GM21360 (cell line): ENCODE measurements around the gene PRRX2.
"Not testable (repeated sequence)": the region's sequence is repeated elsewhere in the genome, so short reads cannot be mapped to it uniquely, and the experiment has no call there.

ENCODE experiments used
- ATAC-seq: cut with Tn5 transposase; IDR thresholded peaks from one replicate; pipeline ENCODE4 v1.9.1; 2021; ENCODE audit warnings: mild to moderate bottlenecking, moderate library complexity; ENCODE audit not compliant: unreplicated experiment

Gene PRRX2

DNA sequence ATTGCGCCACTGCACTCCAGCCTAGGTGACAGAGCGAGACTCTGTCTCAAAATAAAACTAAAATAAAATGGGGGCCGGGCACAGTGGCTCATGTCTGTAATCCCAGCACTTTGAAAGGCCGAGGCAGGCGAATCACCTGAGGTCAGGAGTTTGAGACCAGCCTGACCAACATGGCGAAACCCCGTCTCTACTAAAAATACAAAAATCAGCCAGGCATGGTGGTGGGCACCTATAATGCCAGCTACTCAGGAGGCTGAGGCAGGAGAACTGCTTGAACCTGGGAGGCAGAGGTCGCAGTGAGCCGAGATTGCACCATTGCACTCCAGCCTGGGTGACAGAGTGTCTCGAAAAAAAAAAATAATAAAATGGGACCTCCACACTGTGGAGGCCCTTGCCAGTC, 29.1 kb upstream of the PRRX2 start:
- ATAC-seq, result not testable (repeated sequence)

DNA sequence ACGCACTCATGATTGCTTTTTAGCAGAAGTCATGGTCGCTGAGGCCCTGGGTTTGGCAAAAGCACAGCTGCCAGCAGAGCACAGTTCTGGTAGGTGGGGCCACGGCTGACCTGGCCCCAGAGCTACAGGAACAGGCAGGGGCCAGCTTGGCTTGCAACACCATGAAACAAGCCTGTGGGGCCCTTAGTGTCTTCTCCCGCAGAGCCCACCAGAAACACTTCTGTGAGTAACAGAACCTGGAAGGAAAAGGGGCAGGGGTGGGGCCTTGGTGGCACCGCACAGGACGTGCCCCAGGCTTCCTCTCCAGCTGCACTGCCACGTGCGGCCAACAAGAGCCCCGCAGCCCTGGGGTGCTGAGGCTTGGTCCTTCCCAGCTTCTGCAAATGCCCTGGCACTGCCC, 28.3 kb upstream of the PRRX2 start:
- no peak for ATAC-seq

DNA sequence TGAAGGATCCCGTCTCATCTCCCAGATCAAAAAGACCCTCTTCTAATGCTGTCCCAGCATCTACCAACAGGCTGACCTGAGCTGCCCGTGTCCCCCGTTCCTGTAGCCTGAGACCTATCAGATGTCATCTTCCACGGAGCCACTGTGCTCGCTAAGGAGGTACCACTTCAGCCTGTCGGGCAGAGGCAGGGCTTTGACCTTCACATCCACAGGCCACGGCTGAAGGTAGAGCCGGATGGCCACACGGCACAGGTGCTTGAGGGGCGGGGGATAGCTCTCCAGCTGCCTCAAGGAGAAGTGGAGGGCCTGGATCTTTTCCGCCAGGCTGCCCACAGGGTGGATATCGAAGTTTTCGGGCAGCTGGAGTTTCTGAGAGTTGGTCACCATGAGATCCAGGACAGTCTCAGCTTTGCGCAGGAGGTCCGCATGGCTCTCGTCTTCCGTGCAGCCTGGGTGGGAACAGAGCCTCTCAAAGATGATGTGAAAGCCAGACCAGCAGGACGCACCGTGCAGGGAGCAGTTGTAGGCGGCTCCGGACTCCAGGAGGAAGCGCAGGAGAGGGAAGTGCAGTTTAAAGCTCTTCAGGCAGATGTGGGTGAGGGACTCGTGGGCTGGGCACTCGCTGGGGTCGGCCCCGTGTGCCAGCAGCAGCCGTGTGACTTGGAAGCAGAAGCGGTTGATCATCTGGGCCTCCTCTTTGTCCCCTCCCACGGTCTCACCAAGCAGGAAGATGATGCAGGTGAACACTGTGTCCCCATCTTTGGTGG, 27.6 kb upstream of the PRRX2 start:
- ATAC-seq, result no peak

DNA sequence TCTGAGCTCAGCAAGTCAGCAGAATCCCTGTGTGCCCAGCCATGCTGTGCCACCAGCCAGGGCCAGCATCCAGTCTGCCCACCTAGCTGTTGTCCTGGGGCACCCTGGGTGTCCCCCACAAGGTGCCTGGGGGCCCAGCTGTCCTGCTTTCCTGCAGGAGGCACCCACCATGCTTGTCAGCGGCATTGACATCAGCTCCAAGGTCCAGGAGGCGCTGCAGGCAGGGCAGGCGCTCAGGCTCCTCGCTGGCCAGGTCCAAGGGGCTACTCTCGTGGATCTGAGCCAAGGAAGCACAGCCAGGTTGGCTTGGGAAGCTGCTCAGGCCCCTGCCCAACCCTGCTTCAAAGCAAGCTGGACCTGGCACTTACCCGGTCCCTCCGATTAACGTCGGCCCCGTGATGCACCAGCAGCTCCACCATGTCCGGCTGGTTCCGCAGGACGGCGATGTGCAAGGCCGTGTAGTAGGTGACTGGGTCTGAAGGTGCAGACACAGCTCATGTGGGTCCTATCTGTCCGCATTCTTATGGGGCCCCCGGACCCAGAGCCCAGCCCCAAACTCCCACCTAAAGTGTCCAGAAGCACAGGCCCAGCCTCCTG, 26.3 kb upstream of the PRRX2 start:
- ATAC-seq, result no peak

DNA sequence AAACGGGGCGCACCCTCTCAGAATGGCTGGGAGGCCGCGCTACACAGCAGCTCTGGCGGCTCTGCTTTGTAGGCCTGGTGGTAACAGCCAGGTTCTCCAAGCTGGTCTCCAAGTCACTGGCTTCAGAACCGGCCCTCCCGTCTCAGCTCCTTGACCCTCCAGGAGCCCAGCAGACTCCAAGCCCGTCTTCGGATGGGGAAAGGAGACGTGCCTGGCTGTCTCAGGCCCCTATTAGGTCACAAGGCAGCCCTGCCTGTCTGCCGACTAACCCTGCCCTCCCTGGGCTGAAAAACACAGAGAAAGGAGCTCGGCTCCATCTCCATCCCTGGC, 25.7 kb upstream of the PRRX2 start:
- no peak for ATAC-seq

DNA sequence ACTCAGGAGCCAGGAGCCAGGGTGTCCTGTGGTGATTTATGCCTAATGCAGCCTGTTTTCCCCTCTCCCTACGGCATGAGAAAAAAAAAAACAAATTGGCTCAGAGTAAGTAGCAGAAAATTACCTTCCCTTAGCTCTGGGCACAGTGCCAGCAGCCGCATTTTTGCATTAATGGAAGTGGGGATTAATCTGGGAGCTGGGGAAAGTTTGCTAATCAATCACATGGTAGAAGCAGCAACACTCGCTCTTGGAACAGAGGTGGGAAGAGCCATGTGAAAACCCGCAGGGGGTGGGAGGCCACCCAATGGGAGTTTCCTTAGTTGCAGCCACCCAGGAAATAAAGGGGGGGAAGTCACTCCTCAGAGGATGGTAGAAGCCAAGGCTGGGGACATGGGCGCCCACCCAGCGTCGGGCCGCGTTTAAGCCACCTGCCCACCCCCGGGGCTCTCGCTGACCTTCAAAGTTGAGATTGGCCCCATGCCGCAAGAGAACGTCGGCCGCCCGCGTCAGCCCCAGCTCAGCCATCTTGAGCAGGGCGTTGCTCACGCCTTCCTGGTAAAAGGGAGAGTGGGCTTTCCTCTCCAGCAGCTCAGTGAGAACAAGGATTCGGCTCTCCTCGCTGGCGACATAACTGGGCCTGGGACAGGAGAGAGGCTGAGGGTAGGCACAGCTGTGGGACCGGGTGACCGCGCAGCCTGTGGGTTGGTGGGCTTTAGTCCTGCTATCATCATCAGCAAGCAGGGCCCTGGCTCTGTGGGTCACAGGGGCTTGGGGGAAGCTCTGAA, 25.2 kb upstream of the PRRX2 start:
- no peak for ATAC-seq

DNA sequence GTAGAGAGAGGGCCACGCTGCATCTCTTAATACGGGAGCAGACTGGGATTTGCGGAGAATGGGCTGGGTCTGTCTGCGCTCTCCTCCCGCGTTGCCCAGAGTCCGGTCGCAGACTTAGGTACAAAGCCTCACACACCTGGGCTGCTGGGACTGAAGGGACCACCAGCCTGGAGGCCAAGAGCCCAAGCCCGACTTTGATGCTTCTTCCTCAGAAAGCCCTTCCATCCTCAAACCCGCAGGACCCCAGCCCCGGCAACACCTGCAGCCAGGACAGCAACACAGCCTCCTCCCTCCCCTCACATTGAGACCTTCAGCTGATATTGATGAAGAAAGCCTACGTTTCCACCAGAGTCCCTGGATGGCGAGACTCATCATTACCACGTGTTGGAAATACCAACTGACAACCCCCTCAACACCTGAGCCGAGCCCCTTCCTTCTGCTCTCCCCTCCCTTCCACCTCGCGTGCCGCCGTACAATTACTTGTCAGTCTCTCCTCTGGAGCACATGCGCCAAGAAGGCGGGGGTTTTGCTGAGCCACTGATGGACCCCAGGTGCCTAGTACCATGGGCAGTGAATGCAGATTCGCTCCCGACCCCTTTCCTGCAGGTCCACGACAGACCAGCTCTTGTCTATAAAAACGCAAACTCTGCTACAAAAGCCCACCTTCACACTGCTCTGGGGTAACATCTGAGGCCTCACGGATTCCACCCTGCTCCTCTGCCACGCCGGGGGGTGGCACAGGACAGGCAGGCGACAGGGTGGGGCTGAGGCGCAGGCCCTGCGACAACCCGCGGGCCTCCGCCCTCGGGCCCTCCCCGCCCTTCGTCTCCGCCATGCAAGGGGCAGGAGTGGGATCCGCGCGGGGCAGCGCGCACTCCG, 24.3 kb upstream of the PRRX2 start:
- ATAC-seq, result peak; percentile 23

DNA sequence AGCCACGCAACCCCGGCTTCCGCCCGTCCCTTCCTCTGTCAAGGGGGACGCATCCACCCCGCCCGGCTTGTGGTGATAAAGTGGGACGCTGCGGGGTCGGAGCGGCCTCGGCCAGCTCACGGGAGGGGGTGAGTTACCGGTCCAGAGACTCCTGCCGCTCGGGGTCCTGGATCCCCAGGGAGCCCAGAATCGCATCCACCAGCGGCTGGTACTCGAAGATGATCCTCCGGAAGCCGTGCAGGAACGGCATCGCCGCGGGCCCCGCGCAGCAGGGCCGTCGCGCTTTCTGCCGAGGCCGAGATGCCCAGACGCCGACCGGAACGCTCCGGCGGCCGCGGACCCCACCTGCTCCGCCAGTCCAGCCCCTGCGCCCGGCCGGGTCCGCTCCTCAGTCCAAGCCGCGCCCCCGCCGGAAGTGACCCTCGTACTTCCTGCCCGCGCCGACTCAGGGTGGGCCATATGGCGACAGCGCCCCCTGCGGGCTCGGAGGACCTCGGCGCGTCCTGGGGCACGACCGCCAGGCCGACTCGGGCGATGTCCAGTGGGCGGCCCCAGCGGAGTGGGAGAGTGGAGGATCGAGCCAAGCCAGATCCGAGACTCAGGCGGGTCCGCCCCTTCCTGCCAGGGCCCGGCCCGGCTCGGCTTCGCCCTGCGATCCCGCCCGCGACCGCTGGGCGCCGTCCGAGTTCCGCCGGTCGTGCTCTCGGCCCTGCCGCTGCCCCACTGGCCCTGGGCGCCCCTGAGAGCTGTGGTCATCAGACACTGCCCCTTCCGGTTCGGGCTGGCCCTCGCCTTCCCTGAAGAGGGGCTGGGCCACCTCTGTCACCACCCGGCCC, 23.5 kb upstream of the PRRX2 start, which contains the start of gene ASB6:
ASB6 (minus strand) TSS at position 402 of the 836 bp plus-strand sequence; CDS start at position 250, 152 bp downstream.
- peak; percentile 83 for ATAC-seq

DNA sequence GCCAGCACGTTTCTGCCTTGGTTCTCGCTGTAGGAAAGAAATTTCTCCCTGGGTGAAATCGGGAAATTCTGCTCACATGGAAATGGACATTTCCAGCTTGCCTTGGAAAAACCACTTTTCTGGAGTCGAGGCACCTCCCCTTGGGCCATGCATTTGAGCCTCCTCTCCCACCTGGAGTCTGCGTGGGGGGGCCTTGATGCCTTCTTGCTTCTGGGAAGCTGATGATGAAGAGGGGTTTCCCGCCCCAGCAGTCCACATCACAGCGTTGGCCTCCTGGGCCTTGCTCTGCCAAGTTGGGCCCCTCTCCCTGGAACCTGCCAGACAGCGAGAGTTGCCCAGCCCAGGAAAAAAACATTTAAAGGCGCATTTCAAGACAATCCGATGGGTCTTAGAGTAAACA, 21.7 kb upstream of the PRRX2 start:
- no peak for ATAC-seq

DNA sequence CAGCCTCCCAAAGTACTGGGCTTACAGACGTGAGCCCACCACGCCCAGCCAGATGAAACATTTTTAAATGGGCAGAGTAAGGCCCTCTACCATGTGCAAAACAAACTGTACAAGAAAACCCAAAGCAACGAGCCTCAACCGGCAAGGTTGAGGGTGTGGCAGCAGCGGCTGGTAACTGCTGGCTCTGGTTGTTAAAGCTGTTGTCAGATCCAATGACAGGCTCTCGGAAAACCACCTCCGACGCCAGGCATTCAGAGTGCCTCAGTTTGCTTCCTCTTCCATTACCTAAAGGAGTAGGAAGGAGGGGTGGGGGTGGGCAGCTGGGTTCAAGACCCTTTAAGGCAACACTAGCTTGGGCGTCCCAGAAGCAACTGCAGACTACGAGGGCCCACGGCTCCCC, 21.1 kb upstream of the PRRX2 start:
- no peak for ATAC-seq

DNA sequence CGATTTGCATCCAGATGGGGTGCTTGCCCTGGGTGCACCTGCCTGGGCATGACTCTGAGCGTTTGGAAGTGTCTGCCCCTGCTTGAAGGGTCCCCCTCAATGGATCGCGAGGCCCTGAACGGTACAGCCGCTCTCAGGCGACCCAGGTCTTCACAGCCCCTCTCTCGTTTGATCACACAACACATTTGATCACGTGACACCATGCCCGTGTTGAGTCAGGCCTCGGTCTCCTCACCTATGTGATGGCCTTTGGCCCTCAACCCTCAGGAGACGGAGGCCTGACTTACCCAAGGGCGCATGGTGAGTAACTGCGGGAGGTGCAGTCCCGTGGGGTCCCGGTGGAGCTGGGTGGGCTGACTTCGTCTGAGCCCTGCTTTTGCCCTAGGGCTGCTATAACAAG, 20.5 kb upstream of the PRRX2 start:
- no peak for ATAC-seq

DNA sequence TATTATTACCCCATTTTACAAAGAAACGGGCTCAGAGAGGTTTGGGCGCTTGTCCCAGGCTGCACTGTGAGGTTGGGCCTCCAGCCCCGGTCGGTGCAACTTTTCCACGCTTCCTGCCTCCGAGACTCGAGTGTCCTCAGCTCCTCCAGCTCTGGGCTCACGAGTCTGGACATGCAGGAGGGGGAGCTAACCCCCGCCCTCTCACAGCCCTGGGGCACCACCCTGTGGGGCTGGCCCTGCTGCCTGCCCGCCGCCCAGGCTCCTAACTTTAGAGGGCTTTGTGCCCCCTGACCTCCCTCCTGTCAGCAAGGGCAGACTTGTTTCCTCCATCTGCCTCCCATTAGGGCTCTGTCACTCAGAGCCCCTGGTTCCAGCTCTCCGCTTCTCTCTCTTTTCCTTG, 19.2 kb upstream of the PRRX2 start:
- ATAC-seq, result no peak

DNA sequence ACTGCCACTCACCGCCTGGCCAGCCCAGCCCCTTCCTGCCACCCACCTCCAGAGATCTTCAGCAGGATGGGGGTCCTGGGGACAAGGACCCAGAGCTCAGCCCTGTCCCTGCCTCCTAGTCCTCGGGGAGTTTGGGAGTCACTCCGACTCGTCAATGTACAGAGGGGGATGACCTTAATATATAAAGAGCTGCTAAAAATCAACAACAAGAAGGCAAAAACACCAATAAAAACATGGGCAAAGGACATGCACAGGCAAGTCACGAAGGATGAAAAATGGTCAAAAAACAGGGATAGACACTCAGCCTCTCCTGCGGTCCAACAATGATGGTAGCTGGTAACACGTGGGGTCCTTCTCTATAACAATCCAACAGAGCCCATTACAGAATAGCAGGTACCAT, 18.8 kb upstream of the PRRX2 start:
- no peak for ATAC-seq

DNA sequence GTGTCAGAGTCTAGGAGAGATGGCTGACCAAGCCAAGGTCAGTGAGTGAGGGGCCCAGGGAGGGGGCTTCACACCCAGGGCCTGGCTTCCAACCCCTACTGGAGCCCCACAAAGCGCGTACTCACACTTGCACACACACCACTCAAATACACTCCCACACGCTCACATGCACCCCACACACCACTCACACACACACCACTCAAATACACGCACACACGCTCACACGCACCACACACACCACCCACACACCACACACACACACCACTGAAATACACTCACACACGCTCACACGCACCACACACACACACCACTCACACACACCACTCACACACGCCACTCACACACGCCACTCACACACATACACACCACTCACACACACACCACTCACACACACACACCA, 17.8 kb upstream of the PRRX2 start:
- ATAC-seq, result no peak

DNA sequence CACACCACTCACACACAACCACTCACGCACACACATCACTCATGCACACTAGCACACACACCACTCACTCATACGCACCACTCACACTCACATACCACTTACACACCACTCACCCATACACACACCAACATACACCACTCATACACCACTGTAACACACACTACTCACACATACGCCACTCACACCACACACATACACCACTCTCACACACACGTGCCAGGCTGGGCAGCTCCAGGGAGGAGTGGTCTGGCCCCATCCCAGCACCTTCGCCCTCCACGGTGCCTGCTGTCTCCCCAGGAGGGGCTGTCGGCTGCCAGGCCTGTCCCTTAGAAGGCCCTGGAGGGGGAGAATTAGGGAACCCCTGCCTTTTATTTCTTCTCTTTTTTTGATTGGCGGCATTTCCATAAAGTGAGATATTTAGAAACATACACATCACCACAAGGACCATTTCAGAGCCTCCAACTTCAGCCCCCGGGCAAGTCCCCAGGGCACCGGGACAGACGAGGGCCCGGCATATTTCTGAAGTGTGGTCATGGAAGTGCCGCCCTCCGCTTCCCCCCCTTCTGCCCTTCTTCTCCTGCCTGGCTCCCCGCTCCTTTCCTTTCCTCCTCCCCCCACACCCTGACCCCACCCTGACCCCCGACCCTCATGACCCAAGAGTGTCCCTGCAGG, 17.2 kb upstream of the PRRX2 start:
- ATAC-seq, result no peak

DNA sequence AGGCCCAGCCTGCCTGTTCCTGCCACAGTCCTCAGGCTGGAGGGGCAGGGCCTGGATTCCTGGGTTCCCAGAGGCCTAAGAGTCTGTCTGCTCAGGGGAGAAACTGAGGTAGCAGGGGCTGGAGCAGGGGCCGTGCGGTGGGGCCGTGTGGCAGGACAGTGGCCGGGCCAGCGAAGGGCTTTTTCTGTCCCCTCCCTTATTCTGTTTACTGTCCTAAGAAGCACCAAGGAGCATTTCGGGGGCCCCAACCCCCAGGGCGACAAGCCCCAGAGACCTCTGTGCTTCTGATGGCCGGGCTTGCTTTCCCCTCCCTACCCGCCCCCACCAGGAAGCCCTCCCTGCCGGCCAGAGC, 16.7 kb upstream of the PRRX2 start:
- ATAC-seq, result no peak

DNA sequence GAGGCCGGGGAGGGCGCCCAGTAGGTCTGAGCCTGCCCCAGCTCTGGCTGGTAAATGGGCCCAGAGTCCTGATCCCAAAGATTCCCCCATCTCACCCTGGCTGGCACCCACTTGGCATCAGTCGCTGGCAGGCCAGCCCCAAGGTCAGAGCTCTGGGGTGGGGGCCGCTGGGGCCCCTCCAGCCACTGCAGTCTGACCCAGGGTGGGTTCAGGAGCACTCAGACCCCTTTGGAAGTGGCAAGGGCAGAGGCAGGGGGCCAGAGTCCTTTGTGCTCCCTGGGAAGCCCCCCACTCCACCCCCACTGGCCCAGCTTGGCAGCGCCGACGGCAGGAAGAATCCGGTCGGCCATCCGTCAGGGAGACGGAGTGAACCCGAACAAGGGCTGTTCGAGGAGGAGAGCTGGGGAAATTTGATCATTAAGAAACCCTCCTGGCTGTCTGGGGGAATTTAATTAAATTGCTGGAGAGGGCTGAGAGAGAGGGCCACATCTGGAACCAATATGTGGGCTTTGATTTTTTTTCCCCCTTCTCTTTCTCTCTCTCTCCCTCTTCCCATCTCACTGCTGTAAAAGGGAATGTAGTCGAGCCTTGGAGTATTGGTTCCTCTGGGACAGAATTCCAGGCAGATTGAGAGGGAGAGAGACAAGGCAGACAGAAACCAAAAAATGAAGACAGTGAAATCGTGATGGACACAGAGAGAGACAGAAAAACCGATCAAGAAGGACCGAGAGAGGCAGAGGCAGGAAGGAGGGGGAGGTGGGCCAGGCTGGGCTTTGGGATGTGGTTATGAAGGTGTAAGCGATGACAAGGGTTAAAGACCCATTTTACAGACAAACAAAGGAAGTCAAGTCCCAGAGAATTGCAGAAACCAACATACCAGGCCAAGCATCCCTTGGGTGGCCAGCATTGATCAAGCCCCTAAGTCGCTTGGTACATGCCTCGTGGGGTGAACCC, 15.4 kb upstream of the PRRX2 start:
- ATAC-seq, result no peak

DNA sequence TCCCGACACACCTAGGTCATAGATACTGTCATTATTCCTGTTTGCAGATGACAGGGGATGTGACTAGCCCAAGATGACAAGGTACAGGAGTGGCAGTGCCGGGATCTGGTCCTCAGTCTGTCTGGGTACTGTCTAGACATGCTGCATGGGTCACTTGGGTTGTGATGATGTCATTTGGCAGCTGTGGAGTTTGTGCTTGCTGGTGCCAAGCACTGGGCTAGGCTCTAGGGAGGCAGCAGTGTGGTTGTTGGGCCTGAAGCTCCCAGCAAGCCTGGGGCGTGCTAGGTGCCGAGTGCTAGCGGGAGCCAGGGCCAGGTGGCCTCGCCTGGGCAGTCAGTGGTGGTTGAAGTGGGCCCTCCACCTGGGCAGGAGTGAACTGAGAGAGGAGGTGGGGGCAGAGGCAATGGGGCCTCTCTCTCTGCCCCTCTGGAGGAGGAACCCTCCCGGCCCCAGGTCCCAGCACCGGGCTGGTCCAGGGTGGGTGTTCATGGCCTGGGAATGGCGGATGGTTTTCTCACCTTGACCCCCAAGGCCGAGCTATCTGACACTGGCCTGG, 14.7 kb upstream of the PRRX2 start:
- no peak for ATAC-seq
